ENCODE measurements around the gene RECQL5.

RECQL5 gene

DNA sequence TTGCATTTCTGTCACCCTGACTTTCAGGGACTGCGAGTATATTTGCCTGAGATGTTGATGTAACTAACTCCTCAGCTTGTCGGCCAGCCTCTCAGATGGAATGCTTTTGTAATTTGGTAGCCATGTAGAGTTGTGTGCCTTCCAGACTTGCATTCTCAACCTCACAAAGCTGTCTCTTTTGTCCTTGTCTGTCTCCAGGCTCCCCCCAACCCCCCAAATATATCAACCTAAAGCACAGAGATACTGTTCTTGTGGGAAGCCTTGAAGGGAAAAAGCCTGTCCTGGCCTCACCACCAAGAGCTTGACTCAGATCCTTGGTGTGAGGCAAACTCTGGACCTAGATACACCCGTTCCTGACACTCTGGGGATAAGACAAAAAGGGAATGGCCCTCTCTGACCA lies 18.5 kb upstream of the RECQL5 start:
- TF ChIP-seq, protein P1, sequence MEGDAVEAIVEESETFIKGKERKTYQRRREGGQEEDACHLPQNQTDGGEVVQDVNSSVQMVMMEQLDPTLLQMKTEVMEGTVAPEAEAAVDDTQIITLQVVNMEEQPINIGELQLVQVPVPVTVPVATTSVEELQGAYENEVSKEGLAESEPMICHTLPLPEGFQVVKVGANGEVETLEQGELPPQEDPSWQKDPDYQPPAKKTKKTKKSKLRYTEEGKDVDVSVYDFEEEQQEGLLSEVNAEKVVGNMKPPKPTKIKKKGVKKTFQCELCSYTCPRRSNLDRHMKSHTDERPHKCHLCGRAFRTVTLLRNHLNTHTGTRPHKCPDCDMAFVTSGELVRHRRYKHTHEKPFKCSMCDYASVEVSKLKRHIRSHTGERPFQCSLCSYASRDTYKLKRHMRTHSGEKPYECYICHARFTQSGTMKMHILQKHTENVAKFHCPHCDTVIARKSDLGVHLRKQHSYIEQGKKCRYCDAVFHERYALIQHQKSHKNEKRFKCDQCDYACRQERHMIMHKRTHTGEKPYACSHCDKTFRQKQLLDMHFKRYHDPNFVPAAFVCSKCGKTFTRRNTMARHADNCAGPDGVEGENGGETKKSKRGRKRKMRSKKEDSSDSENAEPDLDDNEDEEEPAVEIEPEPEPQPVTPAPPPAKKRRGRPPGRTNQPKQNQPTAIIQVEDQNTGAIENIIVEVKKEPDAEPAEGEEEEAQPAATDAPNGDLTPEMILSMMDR (IDR thresholded peaks at IDR 0.05; ENCODE audit: low read depth, low read length), result no peak
- no peak overlapping the region for H3K4me3 ChIP-seq (ENCODE audit: low read depth, low read length)

DNA sequence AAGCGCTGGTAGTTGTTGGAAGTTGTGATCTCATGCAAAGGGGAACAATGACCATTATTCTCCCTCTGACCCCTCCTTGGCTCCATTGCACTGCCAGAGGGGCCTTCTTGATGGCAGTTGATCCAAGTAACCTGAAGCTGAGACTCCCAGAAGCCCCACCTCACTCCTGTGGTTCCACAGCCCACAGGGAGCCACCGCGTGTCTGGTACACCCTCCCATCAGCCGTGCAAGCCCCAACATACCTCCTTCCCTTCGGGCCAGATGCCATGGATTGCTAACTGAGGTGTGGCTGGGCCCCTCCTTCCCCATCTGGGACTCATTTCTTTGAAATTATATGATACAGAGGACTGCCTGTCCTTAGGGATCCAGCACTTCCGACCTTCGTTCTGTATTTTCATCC lies 18.0 kb upstream of the RECQL5 start:
- TF ChIP-seq, protein P1 (IDR thresholded peaks at IDR 0.05; ENCODE audit: low read depth, low read length), result no peak
- no peak overlapping the region for H3K4me3 ChIP-seq (ENCODE audit: low read depth, low read length)

DNA sequence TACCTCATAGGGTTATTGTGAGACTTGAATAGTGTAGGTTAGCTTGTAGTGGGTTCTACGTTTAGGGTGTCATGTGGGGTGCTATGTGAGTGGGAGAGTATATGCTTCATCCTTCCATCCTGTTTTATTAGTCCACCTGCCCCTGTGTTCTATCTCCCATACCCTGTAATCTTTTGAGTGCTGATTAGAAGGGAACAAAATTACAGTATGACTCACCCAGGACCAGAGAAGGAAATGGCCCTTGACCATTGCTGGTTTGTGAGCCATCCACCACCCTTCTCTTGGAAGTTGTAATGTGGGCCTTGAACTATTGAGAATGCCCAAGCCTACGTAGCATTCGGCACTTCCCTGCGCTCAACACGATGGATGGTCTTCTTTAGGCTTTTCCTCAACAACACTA lies 17.3 kb upstream of the RECQL5 start:
- no peak overlapping the region for H3K4me3 ChIP-seq (ENCODE audit: low read depth, low read length)
- TF ChIP-seq, protein P1 (IDR thresholded peaks at IDR 0.05; ENCODE audit: low read depth, low read length), result no peak

DNA sequence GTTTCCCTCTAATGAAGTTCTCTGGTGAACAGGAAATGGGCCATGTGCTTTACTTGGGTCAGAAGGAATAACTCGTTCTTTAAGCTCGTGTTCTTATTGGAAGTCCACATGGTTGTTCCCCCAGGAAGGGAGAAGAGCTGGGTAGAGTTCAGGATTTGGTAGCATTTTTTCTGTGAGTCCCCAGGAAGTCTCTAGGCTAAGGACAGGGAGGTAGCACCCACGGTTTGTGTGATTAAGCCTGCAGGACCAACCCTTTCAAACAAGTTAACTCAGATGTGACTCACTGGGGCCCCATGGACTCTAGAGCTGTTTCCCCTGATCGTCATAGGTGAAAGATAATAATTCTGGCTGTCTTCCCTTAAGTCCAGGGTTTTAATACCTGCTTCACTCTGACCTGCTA lies 16.6 kb upstream of the RECQL5 start:
- H3K4me3 ChIP-seq (ENCODE audit: low read depth, low read length), result no peak overlapping the region
- TF ChIP-seq, protein P1 (IDR thresholded peaks at IDR 0.05; ENCODE audit: low read depth, low read length), result no peak

DNA sequence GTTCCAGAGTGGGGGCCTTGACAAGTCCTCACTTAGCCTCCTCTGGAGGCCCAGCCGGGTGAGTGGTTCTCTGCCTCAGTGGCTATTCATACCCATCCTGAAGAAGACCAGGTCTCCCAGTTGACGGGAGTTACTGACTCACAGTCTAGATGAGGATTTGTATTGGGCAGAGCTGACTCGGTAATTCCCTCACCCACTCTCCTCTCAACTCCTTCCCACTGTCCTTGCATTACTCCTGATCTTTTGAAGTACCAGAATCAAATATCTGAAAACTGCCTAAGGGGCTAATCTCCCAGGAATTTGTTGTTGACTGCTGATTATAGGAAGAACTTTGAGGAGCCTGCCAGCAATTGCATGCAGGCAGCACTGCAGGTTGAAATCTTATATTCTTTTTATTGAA lies 14.3 kb upstream of the RECQL5 start:
- no peak overlapping the region for H3K4me3 ChIP-seq (ENCODE audit: low read depth, low read length)
- TF ChIP-seq, protein P1 (IDR thresholded peaks at IDR 0.05; ENCODE audit: low read depth, low read length), result no peak

DNA sequence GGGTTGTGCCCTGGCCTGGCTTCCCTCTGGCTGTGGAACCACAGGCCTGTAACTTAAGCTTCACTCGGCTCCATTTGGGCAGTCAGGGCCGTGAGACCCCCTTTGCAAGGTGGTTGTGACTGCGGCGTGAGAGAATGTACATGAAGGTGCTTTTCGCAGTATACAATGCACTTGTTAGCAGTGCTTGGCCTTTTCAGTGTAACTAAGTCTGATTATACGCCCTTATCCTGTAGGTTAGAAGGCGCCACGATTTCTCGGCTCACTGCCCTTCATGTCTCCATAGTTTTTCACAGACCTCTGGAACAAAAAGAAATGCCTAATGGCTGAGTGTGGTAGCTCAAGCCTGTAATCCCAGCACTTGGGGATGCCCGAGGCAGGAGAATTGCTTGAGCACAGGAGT lies 13.5 kb upstream of the RECQL5 start:
- H3K4me3 ChIP-seq (ENCODE audit: low read depth, low read length), result no peak overlapping the region
- TF ChIP-seq, protein P1 (IDR thresholded peaks at IDR 0.05; ENCODE audit: low read depth, low read length), result no peak

DNA sequence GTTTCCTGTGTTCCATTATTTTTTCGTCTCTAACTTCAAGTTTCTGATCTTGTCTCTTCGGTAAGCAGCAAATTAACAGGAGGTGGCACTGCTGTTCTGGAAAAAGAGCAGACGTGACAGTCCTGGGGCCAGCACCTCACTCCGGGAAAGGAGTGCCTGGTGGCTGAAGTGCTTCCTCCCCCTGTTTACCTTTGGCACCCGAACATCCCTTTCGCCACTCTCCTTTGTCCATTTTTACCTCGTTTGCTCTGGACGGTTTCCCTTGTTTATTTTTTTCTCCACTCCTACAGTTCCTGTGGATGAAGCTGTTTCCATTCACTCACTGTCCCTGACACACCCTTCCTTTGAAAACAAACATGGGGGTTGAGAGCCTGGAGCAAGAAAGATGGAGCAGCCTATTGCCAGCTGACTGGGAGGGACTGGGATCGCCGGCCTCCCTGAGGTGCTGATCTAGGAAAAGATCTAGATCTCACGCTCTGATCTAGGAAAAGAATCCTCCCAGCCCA lies 12.8 kb upstream of the RECQL5 start:
- TF ChIP-seq, protein P1 (IDR thresholded peaks at IDR 0.05; ENCODE audit: low read depth, low read length), result no peak
- no peak overlapping the region for H3K4me3 ChIP-seq (ENCODE audit: low read depth, low read length)

Data from WI38 (cell line).